Testis (tissue), 3 donors: ENCODE results near the gene HRH3. TPM values are rescaled to one million over a fixed set of nuclear protein-coding genes. Genes with fewer than 3 reads are reported as not detected.

ENCODE experiments used
- DNase-seq: peaks from one replicate; pipeline ENCODE4 v3.0.0-alpha.2; 2019
- H3K27ac ChIP-seq, 2 donors: fragments of 200-600 bp; sonication (generic); one replicate each; pipeline ENCODE4 v1.5.1; 2019
- H3K27me3 ChIP-seq: fragments of 200-600 bp; sonication (generic); one replicate; pipeline ENCODE4 v1.5.1; 2019
- H3K36me3 ChIP-seq: fragments of 200-600 bp; sonication (generic); one replicate; pipeline ENCODE4 v1.5.1; 2017; ENCODE audit warnings: low read depth; ENCODE audit errors: missing control alignments
- H3K4me1 ChIP-seq: fragments of 200-600 bp; sonication (generic); one replicate; pipeline ENCODE4 v1.5.1; 2019
- H3K4me3 ChIP-seq, 2 donors: fragments of 200-600 bp; sonication (generic); one replicate each; pipeline ENCODE4 v1.5.1; 2017 to 2019
- H3K9me3 ChIP-seq: fragments of 200-600 bp; sonication (generic); one replicate; pipeline ENCODE4 v1.5.1; 2017
- CTCF ChIP-seq, 3 experiments: fragments of 450-650 bp in 2 of 3; fragments of 200-600 bp in 1 of 3; sonication (generic) in 1 of 3; IDR thresholded peaks; one replicate each; pipeline ENCODE4 v1.5.1; 2016 to 2019; ENCODE audit warnings: antibody characterized with exemption in 3 of 3, mild to moderate bottlenecking in 2 of 3, moderate library complexity in 1 of 3
- POLR2A ChIP-seq: fragments of 450-650 bp; IDR thresholded peaks from one replicate; pipeline ENCODE4 v1.6.1; 2017; ENCODE audit warnings: antibody characterized with exemption, mild to moderate bottlenecking, moderate library complexity
- WGBS, 2 donors: methylation state at CpG; one replicate each; pipeline ENCODE4 v1.1.5; 2018; 5-methylcytosine and 5-hydroxymethylcytosine counted together
- intact Hi-C: fragments of 100-400 bp; cut with DNase I; formaldehyde crosslinking; loops from one replicate; pipeline ENCODE4 v1.15.1; 2023; ENCODE audit warnings: low total_unique reads
- polyA plus RNA-seq: library from polyadenylated mRNA; stranded (reverse); fragments of 350-450 nt; fragmentation: Illumina TruSeq; extraction: RNeasy Lipid Tissue Mini Kit (QIAGEN cat#74804); gene quantifications from one replicate; pipeline ENCODE4 v1.2.3, GENCODE V29; 2014; ENCODE audit warnings: low read depth, low replicate concordance; ENCODE audit not compliant: insufficient read depth
- total RNA-seq, 2 donors: library from RNA; depleted of rRNA; stranded (reverse); fragments of >200 nt; gene quantifications; one replicate each; pipeline ENCODE4 v1.2.3, GENCODE V29; 2016

The HRH3 gene
- total and polyA plus RNA-seq, 3 donors from 2014 or later: 0.67 to 2.5 (median 1.1) TPM

GRCh38 chr20:62236766-62237513 lies 16.9 kb upstream of the HRH3 start:
- Histone ChIP-seq H3K4me1 (peaks cover 30% of the 10 kb centered on the region), H3K27ac (no peak overlapping the region), H3K36me3 (no peaks in the 10 kb centered on the region), H3K27me3 (no peaks in the 10 kb centered on the region), H3K9me3 (no peaks in the 10 kb centered on the region), H3K4me3 (no peak overlapping the region)
- intact Hi-C loops: no loop called here
- TF ChIP-seq POLR2A (no peak), CTCF (IDR thresholded peaks at IDR 0.05) (no peak)
- no peak for DNase-seq
- WGBS, 2 donors: 56 to 62% methylated on average over 24 to 28 of the region's 28 CpGs

GRCh38 chr20:62236200-62236599 lies 16.1 kb upstream of the HRH3 start:
- Histone ChIP-seq H3K4me3 (no peak overlapping the region), H3K9me3 (no peaks in the 10 kb centered on the region), H3K27me3 (no peaks in the 10 kb centered on the region), H3K27ac (no peak overlapping the region), H3K4me1 (peaks cover 30% of the 10 kb centered on the region), H3K36me3 (no peaks in the 10 kb centered on the region)
- 70 to 87% methylated on average over 3 to 6 of the region's 6 CpGs for WGBS, 2 donors
- no peak for DNase-seq
- intact Hi-C loops: no loop called here
- TF ChIP-seq CTCF (IDR thresholded peaks at IDR 0.05): no peak
- no peak for TF ChIP-seq POLR2A

- intact Hi-C loops: no loop called here
- H3K27me3 ChIP-seq: no peaks in the 10 kb centered on the region
- H3K4me1 ChIP-seq: peaks cover 30% of the 10 kb centered on the region
- WGBS, 2 donors: 78 to 95% methylated on average over 3 to 9 of the region's 9 CpGs
- H3K36me3 ChIP-seq: no peaks in the 10 kb centered on the region
- TF ChIP-seq POLR2A (no peak), CTCF (IDR thresholded peaks at IDR 0.05) (no peak)
- no peak overlapping the region for H3K4me3 ChIP-seq
- DNase-seq: no peak
- no peaks in the 10 kb centered on the region for H3K9me3 ChIP-seq
- no peak overlapping the region for H3K27ac ChIP-seq
Observed at GRCh38 chr20:62235777-62236157, 15.7 kb upstream of the HRH3 start.

- no peak for DNase-seq
- peaks cover 30% of the 10 kb centered on the region for H3K4me1 ChIP-seq
- H3K9me3 ChIP-seq: no peaks in the 10 kb centered on the region
- H3K4me3 ChIP-seq: no peak overlapping the region
- intact Hi-C loops: no loop called here
- no peak overlapping the region for H3K27ac ChIP-seq
- no peaks in the 10 kb centered on the region for H3K36me3 ChIP-seq
- H3K27me3 ChIP-seq: no peaks in the 10 kb centered on the region
- WGBS, 2 donors: 71 to 75% methylated on average over 12 to 16 of the region's 16 CpGs
- TF ChIP-seq CTCF (IDR thresholded peaks at IDR 0.05) (no peak), POLR2A (no peak)
Observed at GRCh38 chr20:62235001-62235776, 15.1 kb upstream of the HRH3 start.
